HG03521 (cell line): ENCODE measurements around the gene AP3S2.
"Not testable (repeated sequence)": the region's sequence is repeated elsewhere in the genome, so short reads cannot be mapped to it uniquely, and the experiment has no call there.

Experiments used
- ATAC-seq: cut with Tn5 transposase; IDR thresholded peaks from one replicate; pipeline ENCODE4 v1.9.1; 2021; ENCODE audit warnings: mild to moderate bottlenecking, moderate library complexity; ENCODE audit not compliant: unreplicated experiment

Gene AP3S2

GRCh38 chr15:89803941-89804800 lies 89.6 kb downstream of the AP3S2 start:
- no peak for ATAC-seq

GRCh38 chr15:89802986-89803824 lies 90.6 kb downstream of the AP3S2 start:
- ATAC-seq, result no peak

- no peak for ATAC-seq
Observed at GRCh38 chr15:89802231-89802928, 91.4 kb downstream of the AP3S2 start.

GRCh38 chr15:89801471-89802195 lies 92.2 kb downstream of the AP3S2 start:
- ATAC-seq, result no peak

- ATAC-seq, result no peak
Observed at GRCh38 chr15:89799918-89800498, 93.8 kb downstream of the AP3S2 start.

GRCh38 chr15:89799011-89799911 lies 94.5 kb downstream of the AP3S2 start:
- no peak for ATAC-seq

GRCh38 chr15:89797678-89798201 lies 96.1 kb downstream of the AP3S2 start:
- ATAC-seq, result no peak

- ATAC-seq, result no peak
Observed at GRCh38 chr15:89795996-89796395, 97.8 kb downstream of the AP3S2 start.

GRCh38 chr15:89794627-89795241 lies 99.1 kb downstream of the AP3S2 start:
- no peak for ATAC-seq

GRCh38 chr15:89792106-89792805 lies 101.5 kb downstream of the AP3S2 start:
- no peak for ATAC-seq

GRCh38 chr15:89790661-89791060 lies 103.1 kb downstream of the AP3S2 start:
- no peak for ATAC-seq

- no peak for ATAC-seq
Observed at GRCh38 chr15:89790206-89790605, 103.6 kb downstream of the AP3S2 start.

- ATAC-seq, result not testable (repeated sequence)
Observed at GRCh38 chr15:89788585-89788984, 105.2 kb downstream of the AP3S2 start.

GRCh38 chr15:89787944-89788343 lies 105.8 kb downstream of the AP3S2 start:
- ATAC-seq, result no peak

- no peak for ATAC-seq
Observed at GRCh38 chr15:89785774-89786140, 108.0 kb downstream of the AP3S2 start.

GRCh38 chr15:89785064-89785773 lies 108.6 kb downstream of the AP3S2 start:
- ATAC-seq, result no peak

- no peak for ATAC-seq
Observed at GRCh38 chr15:89784686-89784960, 109.2 kb downstream of the AP3S2 start.
